HepG2 (cell line): ENCODE data around the gene ARHGEF40. TPM values are rescaled to one million over a fixed set of nuclear protein-coding genes. Genes with fewer than 3 reads are reported as not detected.

ENCODE experiments used
- AGO1 ChIP-seq: fragments of 200-400 bp; formaldehyde crosslinking; IDR thresholded peaks from 2 replicates; pipeline ENCODE4 v1.6.1; 2017; ENCODE audit warnings: mild to moderate bottlenecking, low read depth, low read length, moderate library complexity; ENCODE audit not compliant: poor library complexity, severe bottlenecking
- CCDC6 ChIP-seq: sonication (generic); formaldehyde crosslinking; IDR thresholded peaks from 2 replicates; pipeline ENCODE4 v1.8.1; 2022; ENCODE audit warnings: mild to moderate bottlenecking, missing genetic modification reagents, moderate library complexity
- FOXO1 ChIP-seq: sonication (generic); formaldehyde crosslinking; IDR thresholded peaks from 2 replicates; pipeline ENCODE4 v1.4.0; 2020; ENCODE audit warnings: missing genetic modification reagents
- HOXA3 ChIP-seq: sonication (generic); formaldehyde crosslinking; IDR thresholded peaks from 2 replicates; pipeline ENCODE4 v1.5.0; 2020; ENCODE audit warnings: missing genetic modification reagents
- NCOA1 ChIP-seq: sonication (generic); formaldehyde crosslinking; IDR thresholded peaks from 2 replicates; pipeline ENCODE4 v1.9.0; 2021; ENCODE audit warnings: missing genetic modification reagents
- TBL1XR1 ChIP-seq: fragments of 150-350 bp; IDR thresholded peaks from 2 replicates; pipeline ENCODE4 v1.6.1; 2014; ENCODE audit warnings: borderline replicate concordance, low read length; ENCODE audit not compliant: partially characterized antibody
- ZFP82 ChIP-seq: sonication (generic); formaldehyde crosslinking; IDR thresholded peaks from 2 replicates; pipeline ENCODE4 v1.5.1; 2020; ENCODE audit warnings: mild to moderate bottlenecking, missing genetic modification reagents, borderline replicate concordance
- polyA plus RNA-seq, 8 experiments: library from polyadenylated mRNA; depleted of rRNA in 3 of 8; stranded (reverse) in 7 of 8; unstranded in 1 of 8; fragments of >200 nt; fragmentation: Illumina TruSeq in 4 of 8; extraction: Trizol in 4 of 8; gene quantifications; 2 replicates each; pipeline versions ENCODE4 v1.2.1 to v1.2.3, GENCODE V29; 2011 to 2016; ENCODE audit warnings: low read depth in 4 of 8, missing spikeins in 1 of 8, mixed read lengths in 1 of 8; ENCODE audit not compliant: insufficient read depth in 1 of 8
- total RNA-seq, 5 experiments: library from RNA; depleted of rRNA; stranded (reverse); fragments of >200 nt; fragmentation: Illumina TruSeq; extraction: Trizol; gene quantifications; 2 replicates each; pipeline ENCODE4 v1.2.3, GENCODE V29; 2016; ENCODE audit warnings: low read depth in 1 of 5
- TF ChIP-seq, protein P1 (sequence below): sonication (generic); formaldehyde crosslinking; IDR thresholded peaks from 2 replicates; pipeline ENCODE4 v1.5.0; 2020; ENCODE audit warnings: mild to moderate bottlenecking, missing genetic modification reagents, borderline replicate concordance
- TF ChIP-seq, protein P2 (sequence below): sonication (generic); formaldehyde crosslinking; IDR thresholded peaks from 2 replicates; pipeline ENCODE4 v1.4.0; 2020; ENCODE audit warnings: low read depth, mild to moderate bottlenecking, missing genetic modification reagents
- TF ChIP-seq, protein P3 (sequence below): sonication (generic); formaldehyde crosslinking; IDR thresholded peaks from 2 replicates; pipeline ENCODE4 v1.5.1; 2020; ENCODE audit warnings: mild to moderate bottlenecking, moderate library complexity, missing genetic modification reagents
- TF ChIP-seq, protein P4 (sequence below): sonication (generic); formaldehyde crosslinking; IDR thresholded peaks from 2 replicates; pipeline ENCODE4 v1.4.0; 2020; ENCODE audit warnings: missing genetic modification reagents
- TF ChIP-seq, protein P5 (sequence below): sonication (generic); formaldehyde crosslinking; IDR thresholded peaks from 2 replicates; pipeline ENCODE4 v1.4.0; 2020; ENCODE audit warnings: missing genetic modification reagents

ARHGEF40 gene
- total and polyA plus RNA-seq, 2 of the 13 experiments (the other 11 are each of a cell fraction or from before 2014, with no cell fraction given): 28.1 to 78.1 TPM

DNA sequence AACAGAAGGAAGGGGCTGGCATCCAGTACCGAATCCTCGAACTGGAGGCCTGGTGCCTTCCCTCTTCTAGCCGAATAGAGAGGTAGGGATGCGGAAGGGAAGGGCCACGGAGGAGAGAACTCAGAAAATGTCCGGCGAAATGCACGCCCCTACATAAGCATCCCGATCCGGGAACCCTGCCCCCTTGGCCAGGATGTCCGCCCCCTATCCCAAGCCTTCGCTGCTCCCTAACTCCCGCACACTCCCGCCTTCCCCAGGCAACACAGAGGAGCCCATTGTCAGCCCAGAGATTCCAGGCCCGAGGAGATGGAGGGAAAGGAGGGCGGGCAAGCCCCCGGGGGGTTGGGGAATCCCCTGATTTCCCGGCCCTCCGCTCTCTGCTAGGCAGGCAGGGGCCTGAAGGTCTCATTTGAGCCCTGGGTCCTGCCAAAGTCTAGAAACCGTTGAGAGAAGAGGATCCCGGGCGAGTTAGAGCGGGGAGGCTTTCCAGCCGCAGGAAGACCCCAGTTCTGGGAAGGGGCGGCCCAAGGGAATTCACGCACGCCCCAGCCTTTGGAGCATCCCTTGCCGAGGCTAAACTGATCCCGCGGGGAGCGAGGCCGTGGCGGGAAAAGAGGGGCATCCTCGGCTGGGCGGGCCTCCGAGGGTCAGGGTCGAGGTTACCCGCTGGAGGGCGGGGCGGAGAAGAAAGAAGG is 569 bp upstream of the ARHGEF40 start (continued):
- TF ChIP-seq HOXA3 (CRISPR knock-in tag) (peak; percentile 55), AGO1 (peak; percentile 24), TBL1XR1 (peak; percentile 19), CCDC6 (CRISPR knock-in tag) (no peak), FOXO1 (CRISPR knock-in tag) (no peak), ZFP82 (CRISPR knock-in tag) (0 out of 2 replicates have a peak, but pooled peaks have one; percentile 44), NCOA1 (CRISPR knock-in tag) (0 out of 2 replicates have a peak, but pooled peaks have one; percentile 71)
- TF ChIP-seq, protein P1, sequence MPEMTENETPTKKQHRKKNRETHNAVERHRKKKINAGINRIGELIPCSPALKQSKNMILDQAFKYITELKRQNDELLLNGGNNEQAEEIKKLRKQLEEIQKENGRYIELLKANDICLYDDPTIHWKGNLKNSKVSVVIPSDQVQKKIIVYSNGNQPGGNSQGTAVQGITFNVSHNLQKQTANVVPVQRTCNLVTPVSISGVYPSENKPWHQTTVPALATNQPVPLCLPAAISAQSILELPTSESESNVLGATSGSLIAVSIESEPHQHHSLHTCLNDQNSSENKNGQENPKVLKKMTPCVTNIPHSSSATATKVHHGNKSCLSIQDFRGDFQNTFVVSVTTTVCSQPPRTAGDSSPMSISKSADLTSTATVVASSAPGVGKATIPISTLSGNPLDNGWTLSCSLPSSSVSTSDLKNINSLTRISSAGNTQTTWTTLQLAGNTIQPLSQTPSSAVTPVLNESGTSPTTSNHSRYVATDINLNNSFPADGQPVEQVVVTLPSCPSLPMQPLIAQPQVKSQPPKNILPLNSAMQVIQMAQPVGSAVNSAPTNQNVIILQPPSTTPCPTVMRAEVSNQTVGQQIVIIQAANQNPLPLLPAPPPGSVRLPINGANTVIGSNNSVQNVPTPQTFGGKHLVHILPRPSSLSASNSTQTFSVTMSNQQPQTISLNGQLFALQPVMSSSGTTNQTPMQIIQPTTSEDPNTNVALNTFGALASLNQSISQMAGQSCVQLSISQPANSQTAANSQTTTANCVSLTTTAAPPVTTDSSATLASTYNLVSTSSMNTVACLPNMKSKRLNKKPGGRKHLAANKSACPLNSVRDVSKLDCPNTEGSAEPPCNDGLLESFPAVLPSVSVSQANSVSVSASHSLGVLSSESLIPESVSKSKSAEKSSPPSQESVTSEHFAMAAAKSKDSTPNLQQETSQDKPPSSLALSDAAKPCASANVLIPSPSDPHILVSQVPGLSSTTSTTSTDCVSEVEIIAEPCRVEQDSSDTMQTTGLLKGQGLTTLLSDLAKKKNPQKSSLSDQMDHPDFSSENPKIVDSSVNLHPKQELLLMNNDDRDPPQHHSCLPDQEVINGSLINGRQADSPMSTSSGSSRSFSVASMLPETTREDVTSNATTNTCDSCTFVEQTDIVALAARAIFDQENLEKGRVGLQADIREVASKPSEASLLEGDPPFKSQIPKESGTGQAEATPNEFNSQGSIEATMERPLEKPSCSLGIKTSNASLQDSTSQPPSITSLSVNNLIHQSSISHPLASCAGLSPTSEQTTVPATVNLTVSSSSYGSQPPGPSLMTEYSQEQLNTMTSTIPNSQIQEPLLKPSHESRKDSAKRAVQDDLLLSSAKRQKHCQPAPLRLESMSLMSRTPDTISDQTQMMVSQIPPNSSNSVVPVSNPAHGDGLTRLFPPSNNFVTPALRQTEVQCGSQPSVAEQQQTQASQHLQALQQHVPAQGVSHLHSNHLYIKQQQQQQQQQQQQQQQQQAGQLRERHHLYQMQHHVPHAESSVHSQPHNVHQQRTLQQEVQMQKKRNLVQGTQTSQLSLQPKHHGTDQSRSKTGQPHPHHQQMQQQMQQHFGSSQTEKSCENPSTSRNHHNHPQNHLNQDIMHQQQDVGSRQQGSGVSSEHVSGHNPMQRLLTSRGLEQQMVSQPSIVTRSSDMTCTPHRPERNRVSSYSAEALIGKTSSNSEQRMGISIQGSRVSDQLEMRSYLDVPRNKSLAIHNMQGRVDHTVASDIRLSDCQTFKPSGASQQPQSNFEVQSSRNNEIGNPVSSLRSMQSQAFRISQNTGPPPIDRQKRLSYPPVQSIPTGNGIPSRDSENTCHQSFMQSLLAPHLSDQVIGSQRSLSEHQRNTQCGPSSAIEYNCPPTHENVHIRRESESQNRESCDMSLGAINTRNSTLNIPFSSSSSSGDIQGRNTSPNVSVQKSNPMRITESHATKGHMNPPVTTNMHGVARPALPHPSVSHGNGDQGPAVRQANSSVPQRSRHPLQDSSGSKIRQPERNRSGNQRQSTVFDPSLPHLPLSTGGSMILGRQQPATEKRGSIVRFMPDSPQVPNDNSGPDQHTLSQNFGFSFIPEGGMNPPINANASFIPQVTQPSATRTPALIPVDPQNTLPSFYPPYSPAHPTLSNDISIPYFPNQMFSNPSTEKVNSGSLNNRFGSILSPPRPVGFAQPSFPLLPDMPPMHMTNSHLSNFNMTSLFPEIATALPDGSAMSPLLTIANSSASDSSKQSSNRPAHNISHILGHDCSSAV (CRISPR knock-in tag): no peak
- TF ChIP-seq, protein P2, sequence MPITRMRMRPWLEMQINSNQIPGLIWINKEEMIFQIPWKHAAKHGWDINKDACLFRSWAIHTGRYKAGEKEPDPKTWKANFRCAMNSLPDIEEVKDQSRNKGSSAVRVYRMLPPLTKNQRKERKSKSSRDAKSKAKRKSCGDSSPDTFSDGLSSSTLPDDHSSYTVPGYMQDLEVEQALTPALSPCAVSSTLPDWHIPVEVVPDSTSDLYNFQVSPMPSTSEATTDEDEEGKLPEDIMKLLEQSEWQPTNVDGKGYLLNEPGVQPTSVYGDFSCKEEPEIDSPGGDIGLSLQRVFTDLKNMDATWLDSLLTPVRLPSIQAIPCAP (CRISPR knock-in tag): no peak
- TF ChIP-seq, protein P3, sequence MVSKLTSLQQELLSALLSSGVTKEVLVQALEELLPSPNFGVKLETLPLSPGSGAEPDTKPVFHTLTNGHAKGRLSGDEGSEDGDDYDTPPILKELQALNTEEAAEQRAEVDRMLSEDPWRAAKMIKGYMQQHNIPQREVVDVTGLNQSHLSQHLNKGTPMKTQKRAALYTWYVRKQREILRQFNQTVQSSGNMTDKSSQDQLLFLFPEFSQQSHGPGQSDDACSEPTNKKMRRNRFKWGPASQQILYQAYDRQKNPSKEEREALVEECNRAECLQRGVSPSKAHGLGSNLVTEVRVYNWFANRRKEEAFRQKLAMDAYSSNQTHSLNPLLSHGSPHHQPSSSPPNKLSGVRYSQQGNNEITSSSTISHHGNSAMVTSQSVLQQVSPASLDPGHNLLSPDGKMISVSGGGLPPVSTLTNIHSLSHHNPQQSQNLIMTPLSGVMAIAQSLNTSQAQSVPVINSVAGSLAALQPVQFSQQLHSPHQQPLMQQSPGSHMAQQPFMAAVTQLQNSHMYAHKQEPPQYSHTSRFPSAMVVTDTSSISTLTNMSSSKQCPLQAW (CRISPR knock-in tag): peak; percentile 85
- TF ChIP-seq, protein P4, sequence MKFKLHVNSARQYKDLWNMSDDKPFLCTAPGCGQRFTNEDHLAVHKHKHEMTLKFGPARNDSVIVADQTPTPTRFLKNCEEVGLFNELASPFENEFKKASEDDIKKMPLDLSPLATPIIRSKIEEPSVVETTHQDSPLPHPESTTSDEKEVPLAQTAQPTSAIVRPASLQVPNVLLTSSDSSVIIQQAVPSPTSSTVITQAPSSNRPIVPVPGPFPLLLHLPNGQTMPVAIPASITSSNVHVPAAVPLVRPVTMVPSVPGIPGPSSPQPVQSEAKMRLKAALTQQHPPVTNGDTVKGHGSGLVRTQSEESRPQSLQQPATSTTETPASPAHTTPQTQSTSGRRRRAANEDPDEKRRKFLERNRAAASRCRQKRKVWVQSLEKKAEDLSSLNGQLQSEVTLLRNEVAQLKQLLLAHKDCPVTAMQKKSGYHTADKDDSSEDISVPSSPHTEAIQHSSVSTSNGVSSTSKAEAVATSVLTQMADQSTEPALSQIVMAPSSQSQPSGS (CRISPR knock-in tag): peak; percentile 29; the same call in 1 of the 2 replicates
- TF ChIP-seq, protein P5, sequence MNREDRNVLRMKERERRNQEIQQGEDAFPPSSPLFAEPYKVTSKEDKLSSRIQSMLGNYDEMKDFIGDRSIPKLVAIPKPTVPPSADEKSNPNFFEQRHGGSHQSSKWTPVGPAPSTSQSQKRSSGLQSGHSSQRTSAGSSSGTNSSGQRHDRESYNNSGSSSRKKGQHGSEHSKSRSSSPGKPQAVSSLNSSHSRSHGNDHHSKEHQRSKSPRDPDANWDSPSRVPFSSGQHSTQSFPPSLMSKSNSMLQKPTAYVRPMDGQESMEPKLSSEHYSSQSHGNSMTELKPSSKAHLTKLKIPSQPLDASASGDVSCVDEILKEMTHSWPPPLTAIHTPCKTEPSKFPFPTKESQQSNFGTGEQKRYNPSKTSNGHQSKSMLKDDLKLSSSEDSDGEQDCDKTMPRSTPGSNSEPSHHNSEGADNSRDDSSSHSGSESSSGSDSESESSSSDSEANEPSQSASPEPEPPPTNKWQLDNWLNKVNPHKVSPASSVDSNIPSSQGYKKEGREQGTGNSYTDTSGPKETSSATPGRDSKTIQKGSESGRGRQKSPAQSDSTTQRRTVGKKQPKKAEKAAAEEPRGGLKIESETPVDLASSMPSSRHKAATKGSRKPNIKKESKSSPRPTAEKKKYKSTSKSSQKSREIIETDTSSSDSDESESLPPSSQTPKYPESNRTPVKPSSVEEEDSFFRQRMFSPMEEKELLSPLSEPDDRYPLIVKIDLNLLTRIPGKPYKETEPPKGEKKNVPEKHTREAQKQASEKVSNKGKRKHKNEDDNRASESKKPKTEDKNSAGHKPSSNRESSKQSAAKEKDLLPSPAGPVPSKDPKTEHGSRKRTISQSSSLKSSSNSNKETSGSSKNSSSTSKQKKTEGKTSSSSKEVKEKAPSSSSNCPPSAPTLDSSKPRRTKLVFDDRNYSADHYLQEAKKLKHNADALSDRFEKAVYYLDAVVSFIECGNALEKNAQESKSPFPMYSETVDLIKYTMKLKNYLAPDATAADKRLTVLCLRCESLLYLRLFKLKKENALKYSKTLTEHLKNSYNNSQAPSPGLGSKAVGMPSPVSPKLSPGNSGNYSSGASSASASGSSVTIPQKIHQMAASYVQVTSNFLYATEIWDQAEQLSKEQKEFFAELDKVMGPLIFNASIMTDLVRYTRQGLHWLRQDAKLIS (CRISPR knock-in tag): no peak
